Measurements from ENCODE around the gene SBF2. TPM values are rescaled to one million over a fixed set of nuclear protein-coding genes. Genes with fewer than 3 reads are reported as not detected.
"Not testable (repeated sequence)": the region's sequence is repeated elsewhere in the genome, so short reads cannot be mapped to it uniquely, and the experiment has no call there.

Gene SBF2
- total RNA-seq, 2 donors from 2014 or later = 22.8 to 23.9 TPM

DNA sequence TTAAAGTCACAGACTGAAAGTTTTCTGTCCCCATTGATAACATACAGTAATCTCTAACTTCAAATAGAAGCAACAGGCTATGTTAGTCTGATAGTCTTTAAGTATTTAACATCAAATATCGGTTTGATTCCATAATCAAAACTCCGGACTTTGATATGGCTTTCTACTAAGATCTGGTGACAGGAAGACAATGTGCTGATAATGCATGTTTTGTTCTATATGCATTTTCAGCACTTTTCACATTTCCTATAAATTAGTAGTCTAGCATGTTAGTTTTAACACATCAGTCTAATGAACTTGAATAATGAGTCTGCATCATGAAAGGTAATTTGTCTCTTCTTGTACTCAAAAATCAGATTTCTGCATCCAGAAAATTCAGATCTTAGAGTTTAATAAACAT is 252.7 kb downstream of the SBF2 start:
- peaks cover 0 to 9% of the 10 kb centered on the region in 2 donors for H3K4me1 ChIP-seq
- peaks cover 0 to 29% of the 10 kb centered on the region in 2 donors for H3K9me3 ChIP-seq
- H3K4me3 ChIP-seq = no peak overlapping the region
- no peak for DNase-seq (ENCODE audit: low spot score)
- no peaks in the 10 kb centered on the region for H3K27me3 ChIP-seq
- no peak for TF ChIP-seq CTCF (IDR thresholded peaks at IDR 0.05)
- no peak overlapping the region for H3K27ac ChIP-seq
- H3K36me3 ChIP-seq = peaks cover 5% of the 10 kb centered on the region

- no peak for TF ChIP-seq CTCF (IDR thresholded peaks at IDR 0.05)
- Histone ChIP-seq H3K4me1 (peaks cover 0 to 9% of the 10 kb centered on the region in 2 donors), H3K4me3 (no peak overlapping the region), H3K27ac (no peak overlapping the region), H3K9me3 (peaks cover 0 to 2% of the 10 kb centered on the region in 2 donors), H3K36me3 (peaks cover 5% of the 10 kb centered on the region), H3K27me3 (no peaks in the 10 kb centered on the region)
- no peak for DNase-seq (ENCODE audit: low spot score)
These were observed 255.3 kb downstream of the SBF2 start for GRCh38 chr11:10038521-10039302.

- not testable (repeated sequence) for H3K36me3 ChIP-seq; H3K4me1 ChIP-seq; H3K27me3 ChIP-seq; DNase-seq (ENCODE audit: low spot score); H3K27ac ChIP-seq; H3K9me3 ChIP-seq; H3K4me3 ChIP-seq
These were observed 258.1 kb downstream of the SBF2 start for GRCh38 chr11:10035932-10036331.

DNA sequence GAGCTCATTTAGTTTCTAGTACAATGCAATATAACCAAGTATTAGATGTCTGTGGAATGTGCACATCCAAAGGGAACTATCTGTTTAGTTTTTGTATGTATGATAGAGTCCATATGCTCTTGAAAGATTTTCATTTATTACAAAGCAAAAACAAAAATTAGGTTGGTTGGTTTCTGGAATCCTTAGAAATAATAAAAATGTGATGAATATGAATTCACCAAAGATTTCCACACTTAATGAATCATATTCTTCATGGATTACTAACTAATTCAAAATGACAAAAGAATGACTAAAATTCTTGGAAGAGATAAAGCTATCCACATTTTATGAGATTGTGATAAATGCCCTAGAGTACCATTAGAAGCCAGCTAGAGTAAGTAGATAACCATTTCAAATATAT is 261.1 kb downstream of the SBF2 start:
- H3K4me1 ChIP-seq = no peaks in the 10 kb centered on the region
- H3K27me3 ChIP-seq = no peaks in the 10 kb centered on the region
- no peaks in the 10 kb centered on the region for H3K36me3 ChIP-seq
- H3K27ac ChIP-seq = no peak overlapping the region
- no peak overlapping the region for H3K4me3 ChIP-seq
- H3K9me3 ChIP-seq = no peaks in the 10 kb centered on the region
- no peak for DNase-seq (ENCODE audit: low spot score)
- no peak for TF ChIP-seq CTCF (IDR thresholded peaks at IDR 0.05)

- no peaks in the 10 kb centered on the region for H3K36me3 ChIP-seq
- H3K9me3 ChIP-seq = no peaks in the 10 kb centered on the region
- H3K27ac ChIP-seq = no peak overlapping the region
- H3K27me3 ChIP-seq = no peaks in the 10 kb centered on the region
- no peaks in the 10 kb centered on the region for H3K4me1 ChIP-seq
- no peak overlapping the region for H3K4me3 ChIP-seq
- DNase-seq (ENCODE audit: low spot score) = no peak
- no peak for TF ChIP-seq CTCF (IDR thresholded peaks at IDR 0.05)
These were observed 263.9 kb downstream of the SBF2 start for GRCh38 chr11:10030122-10030490.

DNA sequence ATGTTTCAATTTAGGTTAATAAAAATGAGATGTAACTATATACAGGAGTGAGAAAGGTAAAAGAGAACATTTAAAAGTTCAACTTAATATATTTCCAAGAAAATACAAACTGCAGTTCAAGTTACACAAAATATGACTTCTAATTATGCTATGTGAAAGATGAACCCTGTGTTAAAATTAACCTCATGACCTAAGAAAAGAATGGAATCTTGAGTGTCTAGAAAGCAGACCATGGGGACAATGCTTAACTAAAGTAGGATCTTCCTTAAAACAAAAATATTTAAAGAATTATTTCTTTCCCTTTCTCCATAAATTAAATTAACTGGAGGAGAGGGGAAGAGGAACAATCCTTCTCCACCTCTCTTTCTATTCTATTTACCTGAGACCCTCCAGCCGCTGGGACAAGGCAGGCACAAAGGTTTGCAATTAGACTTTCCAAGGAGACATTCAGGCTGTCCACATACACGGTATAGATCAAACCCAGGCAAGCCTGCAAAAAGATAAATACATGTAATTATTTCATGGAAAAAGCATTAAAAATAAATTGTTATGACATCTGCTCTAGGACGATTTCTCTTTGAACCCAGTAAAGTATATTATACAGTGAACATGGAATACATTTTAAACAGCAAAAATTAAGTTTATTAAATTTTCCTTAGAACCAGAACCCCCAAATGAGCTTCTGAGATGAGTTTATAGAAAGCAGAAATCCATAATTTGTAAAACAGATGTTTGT is 264.5 kb downstream of the SBF2 start:
- H3K4me1 ChIP-seq = no peaks in the 10 kb centered on the region
- no peaks in the 10 kb centered on the region for H3K9me3 ChIP-seq
- H3K4me3 ChIP-seq = no peak overlapping the region
- TF ChIP-seq CTCF (IDR thresholded peaks at IDR 0.05) = no peak
- no peaks in the 10 kb centered on the region for H3K27me3 ChIP-seq
- no peaks in the 10 kb centered on the region for H3K36me3 ChIP-seq
- H3K27ac ChIP-seq = no peak overlapping the region
- no peak for DNase-seq (ENCODE audit: low spot score)
